AG08395 (cell line): ENCODE measurements around the gene MCF2L2.
"Not testable (repeated sequence)": the region's sequence is repeated elsewhere in the genome, so short reads cannot be mapped to it uniquely, and the experiment has no call there.

Experiments used
- DNase-seq: peaks from one replicate; pipeline ENCODE4 v3.0.0; 2012; ENCODE audit warnings: mixed read lengths, low spot score

MCF2L2 gene

GRCh38 chr3:183203670-183204069 is 224.7 kb downstream of the MCF2L2 start:
- DNase-seq = no peak

- DNase-seq = no peak
These were observed 226.3 kb downstream of the MCF2L2 start for GRCh38 chr3:183202004-183202722.

- no peak for DNase-seq
These were observed 229.5 kb downstream of the MCF2L2 start for GRCh38 chr3:183198939-183199338.

- DNase-seq = no peak
These were observed 230.7 kb downstream of the MCF2L2 start for GRCh38 chr3:183197734-183198133.

- DNase-seq = no peak
These were observed 233.2 kb downstream of the MCF2L2 start for GRCh38 chr3:183195266-183195665.

- DNase-seq = no peak
These were observed 234.4 kb downstream of the MCF2L2 start for GRCh38 chr3:183193762-183194689.

- no peak for DNase-seq
These were observed 235.6 kb downstream of the MCF2L2 start for GRCh38 chr3:183192650-183193300.

- DNase-seq = no peak
These were observed 238.8 kb downstream of the MCF2L2 start for GRCh38 chr3:183189641-183190040.

GRCh38 chr3:183188895-183189462 is 239.4 kb downstream of the MCF2L2 start:
- DNase-seq = no peak

- peak; percentile 78 for DNase-seq
These were observed 242.7 kb downstream of the MCF2L2 start for GRCh38 chr3:183185696-183186095.

GRCh38 chr3:183182732-183183610 is 245.4 kb downstream of the MCF2L2 start:
- DNase-seq = no peak

- no peak for DNase-seq
These were observed 246.3 kb downstream of the MCF2L2 start for GRCh38 chr3:183182073-183182472.

- DNase-seq = no peak
These were observed 246.8 kb downstream of the MCF2L2 start for GRCh38 chr3:183181606-183182005.

- DNase-seq = no peak
These were observed 247.6 kb downstream of the MCF2L2 start for GRCh38 chr3:183180784-183181295.

GRCh38 chr3:183180110-183180783 is 248.2 kb downstream of the MCF2L2 start:
- no peak for DNase-seq

GRCh38 chr3:183179550-183179908 is 248.9 kb downstream of the MCF2L2 start:
- not testable (repeated sequence) for DNase-seq

- DNase-seq = peak; percentile 21
These were observed 249.4 kb downstream of the MCF2L2 start for GRCh38 chr3:183178833-183179549.

- DNase-seq = no peak
These were observed 249.9 kb downstream of the MCF2L2 start for GRCh38 chr3:183178512-183178832.

GRCh38 chr3:183172051-183172639 is 256.3 kb downstream of the MCF2L2 start:
- no peak for DNase-seq

GRCh38 chr3:183167975-183168374 is 260.4 kb downstream of the MCF2L2 start:
- DNase-seq = not testable (repeated sequence)
